Measurements from ENCODE around the gene EBF3. TPM values are rescaled to one million over a fixed set of nuclear protein-coding genes. Genes with fewer than 3 reads are reported as not detected.
A peak's percentile ranks its signal among the peaks of the same experiment; 100 is the strongest.

Gene EBF3
- total and polyA plus RNA-seq, 4 experiments from 2014 or later = not detected

DNA sequence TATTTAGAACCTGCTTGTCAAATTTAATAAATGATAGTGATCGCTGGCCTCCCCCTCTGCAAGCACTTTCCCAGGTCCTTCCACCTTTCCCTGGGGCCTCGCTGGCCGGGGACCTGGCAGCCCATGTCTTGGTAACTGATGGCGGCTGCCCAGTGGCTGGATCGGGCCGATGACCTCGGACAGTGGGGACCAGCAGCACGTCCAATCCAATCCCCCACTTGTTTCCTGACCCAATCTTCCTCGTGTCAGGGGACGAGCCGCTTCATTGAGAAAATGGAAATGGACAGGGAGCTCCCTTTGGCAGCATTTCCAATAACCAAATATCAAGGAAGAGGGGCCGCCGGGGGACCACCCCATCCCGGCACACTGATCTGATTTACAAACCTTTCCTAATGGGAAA is 17.2 kb downstream of the EBF3 start:
- Mint-ChIP-seq H3K9me3 (no peaks in the 10 kb centered on the region), H3K36me3 (no peaks in the 10 kb centered on the region), H3K27ac (no peak overlapping the region), H3K4me1 (no peaks in the 10 kb centered on the region), H3K4me3 (no peak overlapping the region), H3K27me3 (peaks cover 6 to 14% of the 10 kb centered on the region in 2 donors)
- Histone ChIP-seq H3K9me3 (ENCODE audit: control insufficient read depth in 1 of 2, low read length in 2 of 2) (no peaks in the 10 kb centered on the region), H3K27ac (ENCODE audit: low read depth, low read length) (no peak overlapping the region), H3K36me3 (ENCODE audit: insufficient read depth, low read length) (no peaks in the 10 kb centered on the region), H3K4me3 (ENCODE audit: low read length in 2 of 2) (no peak overlapping the region), H3K4me1 (ENCODE audit: insufficient read depth, low read length) (no peaks in the 10 kb centered on the region), H3K27me3 (ENCODE audit: insufficient read depth, low read length) (no peaks in the 10 kb centered on the region)
- intact Hi-C loops (cut with micrococcal nuclease) = no loop called here
- CTCF ChIA-PET (ENCODE audit: partially characterized antibody) = no interaction called here
- DNase-seq = no peak
- POLR2A ChIA-PET (ENCODE audit: partially characterized antibody) = no interaction called here

GRCh38 chr10:129945941-129946760 is 17.9 kb downstream of the EBF3 start:
- H3K4me1 ChIP-seq (ENCODE audit: insufficient read depth, low read length) = no peaks in the 10 kb centered on the region
- POLR2A ChIA-PET (ENCODE audit: partially characterized antibody) = no interaction called here
- H3K27ac Mint-ChIP-seq = peak overlapping the region in 1 of 7 donors; percentile 6
- H3K27me3 ChIP-seq (ENCODE audit: insufficient read depth, low read length) = no peaks in the 10 kb centered on the region
- no peaks in the 10 kb centered on the region for H3K9me3 Mint-ChIP-seq
- H3K36me3 ChIP-seq (ENCODE audit: insufficient read depth, low read length) = no peaks in the 10 kb centered on the region
- H3K4me3 Mint-ChIP-seq = no peak overlapping the region
- intact Hi-C loops (cut with micrococcal nuclease) = no loop called here
- CTCF ChIA-PET (ENCODE audit: partially characterized antibody) = no interaction called here
- H3K4me3 ChIP-seq (ENCODE audit: low read length in 2 of 2) = no peak overlapping the region
- DNase-seq = no peak
- H3K27me3 Mint-ChIP-seq = peaks cover 6 to 10% of the 10 kb centered on the region in 2 donors
- no peak overlapping the region for H3K27ac ChIP-seq (ENCODE audit: low read depth, low read length)
- no peaks in the 10 kb centered on the region for H3K9me3 ChIP-seq (ENCODE audit: control insufficient read depth in 1 of 2, low read length in 2 of 2)
- no peaks in the 10 kb centered on the region for H3K36me3 Mint-ChIP-seq
- H3K4me1 Mint-ChIP-seq = no peaks in the 10 kb centered on the region

DNA sequence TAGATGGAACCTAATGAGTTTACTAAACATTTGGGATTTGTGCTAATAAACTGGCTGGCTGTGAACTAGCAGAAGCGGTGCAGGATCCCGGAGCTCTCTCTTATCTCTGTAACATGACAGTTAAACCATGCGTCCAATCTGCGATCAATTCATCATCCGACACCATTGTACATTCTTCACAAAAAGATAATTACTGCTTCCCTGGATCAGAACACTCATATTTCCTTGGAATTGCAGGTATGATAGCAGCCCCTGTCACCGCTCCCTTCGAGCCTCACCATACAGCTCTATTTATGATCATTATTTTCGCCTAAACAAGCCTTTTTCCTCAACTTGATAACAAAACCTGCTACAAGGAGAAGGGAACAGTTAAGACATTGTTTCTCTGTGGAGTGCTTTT is 18.5 kb downstream of the EBF3 start:
- Histone ChIP-seq H3K36me3 (ENCODE audit: insufficient read depth, low read length) (no peaks in the 10 kb centered on the region), H3K9me3 (ENCODE audit: control insufficient read depth in 1 of 2, low read length in 2 of 2) (no peaks in the 10 kb centered on the region), H3K4me1 (ENCODE audit: insufficient read depth, low read length) (no peaks in the 10 kb centered on the region), H3K27me3 (ENCODE audit: insufficient read depth, low read length) (no peaks in the 10 kb centered on the region), H3K27ac (ENCODE audit: low read depth, low read length) (no peak overlapping the region), H3K4me3 (ENCODE audit: low read length in 2 of 2) (no peak overlapping the region)
- CTCF ChIA-PET (ENCODE audit: partially characterized antibody) = no interaction called here
- no peak for DNase-seq
- Mint-ChIP-seq H3K27me3 (peaks cover 6% of the 10 kb centered on the region in 2 donors), H3K27ac (no peak overlapping the region), H3K4me1 (no peaks in the 10 kb centered on the region), H3K36me3 (no peaks in the 10 kb centered on the region), H3K9me3 (no peaks in the 10 kb centered on the region), H3K4me3 (no peak overlapping the region)
- intact Hi-C loops (cut with micrococcal nuclease) = no loop called here
- POLR2A ChIA-PET (ENCODE audit: partially characterized antibody) = no interaction called here

- Histone ChIP-seq H3K4me1 (ENCODE audit: insufficient read depth, low read length) (no peaks in the 10 kb centered on the region), H3K9me3 (ENCODE audit: control insufficient read depth in 1 of 2, low read length in 2 of 2) (no peaks in the 10 kb centered on the region), H3K27ac (ENCODE audit: low read depth, low read length) (no peak overlapping the region), H3K27me3 (ENCODE audit: insufficient read depth, low read length) (no peaks in the 10 kb centered on the region), H3K4me3 (ENCODE audit: low read length in 2 of 2) (no peak overlapping the region), H3K36me3 (ENCODE audit: insufficient read depth, low read length) (no peaks in the 10 kb centered on the region)
- Mint-ChIP-seq H3K4me1 (no peaks in the 10 kb centered on the region), H3K27me3 (peaks cover 6% of the 10 kb centered on the region in 2 donors), H3K27ac (no peak overlapping the region), H3K4me3 (no peak overlapping the region), H3K36me3 (no peaks in the 10 kb centered on the region), H3K9me3 (no peaks in the 10 kb centered on the region)
- no peak for DNase-seq
- CTCF ChIA-PET (ENCODE audit: partially characterized antibody) = no interaction called here
- intact Hi-C loops (cut with micrococcal nuclease) = no loop called here
- POLR2A ChIA-PET (ENCODE audit: partially characterized antibody) = no interaction called here
Observed at GRCh38 chr10:129945064-129945463, 19.0 kb downstream of the EBF3 start.

- no peak for DNase-seq
- Mint-ChIP-seq H3K4me3 (no peak overlapping the region), H3K9me3 (no peaks in the 10 kb centered on the region), H3K27me3 (peaks cover 6% of the 10 kb centered on the region in 2 donors), H3K36me3 (no peaks in the 10 kb centered on the region), H3K27ac (no peak overlapping the region), H3K4me1 (no peaks in the 10 kb centered on the region)
- no peaks in the 10 kb centered on the region for H3K36me3 ChIP-seq (ENCODE audit: insufficient read depth, low read length)
- ChIA-PET POLR2A (ENCODE audit: partially characterized antibody) (no interaction called here), CTCF (ENCODE audit: partially characterized antibody) (no interaction called here)
- intact Hi-C loops (cut with micrococcal nuclease) = no loop called here
- H3K4me3 ChIP-seq (ENCODE audit: low read length in 2 of 2) = no peak overlapping the region
- H3K4me1 ChIP-seq (ENCODE audit: insufficient read depth, low read length) = no peaks in the 10 kb centered on the region
- no peaks in the 10 kb centered on the region for H3K9me3 ChIP-seq (ENCODE audit: control insufficient read depth in 1 of 2, low read length in 2 of 2)
- H3K27ac ChIP-seq (ENCODE audit: low read depth, low read length) = no peak overlapping the region
- no peaks in the 10 kb centered on the region for H3K27me3 ChIP-seq (ENCODE audit: insufficient read depth, low read length)
Observed at GRCh38 chr10:129944456-129944855, 19.6 kb downstream of the EBF3 start.

GRCh38 chr10:129942936-129943715 is 20.9 kb downstream of the EBF3 start:
- Histone ChIP-seq H3K27me3 (ENCODE audit: insufficient read depth, low read length) (no peaks in the 10 kb centered on the region), H3K4me1 (ENCODE audit: insufficient read depth, low read length) (no peaks in the 10 kb centered on the region), H3K27ac (ENCODE audit: low read depth, low read length) (no peak overlapping the region), H3K9me3 (ENCODE audit: control insufficient read depth in 1 of 2, low read length in 2 of 2) (no peaks in the 10 kb centered on the region), H3K4me3 (ENCODE audit: low read length in 2 of 2) (no peak overlapping the region), H3K36me3 (ENCODE audit: insufficient read depth, low read length) (no peaks in the 10 kb centered on the region)
- no peak for DNase-seq
- H3K27me3 Mint-ChIP-seq = peaks cover 3 to 6% of the 10 kb centered on the region in 2 donors
- no peaks in the 10 kb centered on the region for H3K4me1 Mint-ChIP-seq
- ChIA-PET POLR2A (ENCODE audit: partially characterized antibody) (no interaction called here), CTCF (ENCODE audit: partially characterized antibody) (no interaction called here)
- no peaks in the 10 kb centered on the region for H3K9me3 Mint-ChIP-seq
- peak overlapping the region in 1 of 7 donors; percentile 23 for H3K27ac Mint-ChIP-seq
- no peaks in the 10 kb centered on the region for H3K36me3 Mint-ChIP-seq
- intact Hi-C loops (cut with micrococcal nuclease) = no loop called here
- H3K4me3 Mint-ChIP-seq = no peak overlapping the region

DNA sequence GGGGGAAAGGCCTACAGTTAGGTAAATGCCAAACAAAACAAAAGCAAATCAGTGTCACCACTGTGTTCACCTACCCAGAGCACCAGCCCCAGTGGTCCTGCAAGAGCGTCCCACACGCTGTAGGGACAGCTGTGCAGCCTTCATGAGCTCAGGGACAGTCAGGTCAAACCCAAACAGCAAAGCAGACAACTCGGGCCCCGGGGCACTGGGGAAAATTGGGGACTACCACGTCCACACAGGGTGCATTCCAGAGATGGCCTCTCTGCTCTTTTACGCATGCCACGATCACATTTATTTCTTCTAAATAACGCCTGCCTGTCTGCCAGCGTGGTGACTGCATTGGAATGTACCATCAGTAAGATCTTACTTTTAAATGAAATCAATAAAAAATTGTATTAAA is 21.7 kb downstream of the EBF3 start:
- no peaks in the 10 kb centered on the region for H3K36me3 ChIP-seq (ENCODE audit: insufficient read depth, low read length)
- no peak overlapping the region for H3K27ac ChIP-seq (ENCODE audit: low read depth, low read length)
- Mint-ChIP-seq H3K4me3 (no peak overlapping the region), H3K27me3 (peaks cover 3 to 6% of the 10 kb centered on the region in 2 donors), H3K27ac (no peak overlapping the region), H3K36me3 (no peaks in the 10 kb centered on the region), H3K9me3 (no peaks in the 10 kb centered on the region), H3K4me1 (no peaks in the 10 kb centered on the region)
- no peak for DNase-seq
- no peak overlapping the region for H3K4me3 ChIP-seq (ENCODE audit: low read length in 2 of 2)
- CTCF ChIA-PET (ENCODE audit: partially characterized antibody) = no interaction called here
- H3K27me3 ChIP-seq (ENCODE audit: insufficient read depth, low read length) = no peaks in the 10 kb centered on the region
- POLR2A ChIA-PET (ENCODE audit: partially characterized antibody) = no interaction called here
- no peaks in the 10 kb centered on the region for H3K9me3 ChIP-seq (ENCODE audit: control insufficient read depth in 1 of 2, low read length in 2 of 2)
- intact Hi-C loops (cut with micrococcal nuclease) = no loop called here
- H3K4me1 ChIP-seq (ENCODE audit: insufficient read depth, low read length) = no peaks in the 10 kb centered on the region
